ENCODE measurements around the gene C6orf132. TPM values are rescaled to one million over a fixed set of nuclear protein-coding genes. Genes with fewer than 3 reads are reported as not detected.

C6orf132 gene
- total and polyA plus RNA-seq, 2 donors from 2014 or later: 5.6 to 42.7 TPM

DNA sequence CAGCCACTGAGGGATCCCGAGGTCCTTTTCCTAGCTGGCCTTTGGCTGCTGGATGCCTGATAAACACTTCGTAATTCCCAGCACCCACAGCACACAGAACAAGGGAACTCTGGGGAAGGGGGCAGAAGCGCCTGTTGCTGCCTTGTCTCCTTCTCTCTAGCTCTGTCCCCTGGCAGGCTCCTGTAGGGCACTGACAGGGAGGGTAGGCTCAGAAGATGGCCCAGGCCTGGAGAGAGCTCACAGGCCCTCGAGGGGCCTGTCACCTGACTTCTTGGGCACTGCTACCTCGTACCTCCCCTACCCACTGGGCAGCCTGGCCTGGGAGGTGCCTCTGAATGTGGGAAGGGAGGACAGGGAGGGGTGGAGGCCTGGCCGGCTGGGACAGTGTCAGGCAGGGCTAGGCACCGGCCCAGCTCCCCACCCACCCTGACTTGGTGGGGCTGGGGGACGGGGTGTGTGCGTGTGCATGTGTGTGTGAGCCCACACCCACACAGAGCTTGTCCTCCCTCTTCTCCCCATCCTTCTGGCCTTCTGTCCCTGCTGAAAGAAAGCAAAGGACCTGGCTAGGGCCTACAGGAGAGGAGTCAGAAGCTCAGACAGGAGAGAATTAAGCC, 18.1 kb downstream of the C6orf132 start:
- FAIRE-seq (no peak), DNase-seq (no peak)
- Histone ChIP-seq H3K4me3 (ENCODE audit: low read length in 3 of 3) (no peak overlapping the region), H3K4me1 (ENCODE audit: control insufficient read depth in 2 of 3, insufficient read depth in 2 of 3, low read depth in 1 of 3, low read length in 3 of 3) (peaks cover 0 to 4% (median 0%) of the 10 kb centered on the region in 3 donors), H3K9me3 (ENCODE audit: control insufficient read depth in 2 of 3, insufficient read depth in 1 of 3, low read length in 3 of 3) (no peaks in the 10 kb centered on the region), H3K27ac (ENCODE audit: low read depth in 2 of 2, low read length in 2 of 2) (no peak overlapping the region), H3K9ac (ENCODE audit: low read length in 3 of 3) (no peak overlapping the region), H3K36me3 (ENCODE audit: control insufficient read depth in 2 of 3, insufficient read depth in 3 of 3, low read length in 3 of 3) (no peaks in the 10 kb centered on the region), H3K27me3 (ENCODE audit: control insufficient read depth, insufficient read depth, low read length) (no peaks in the 10 kb centered on the region)
- TF ChIP-seq CTCF (IDR thresholded peaks at IDR 0.05; ENCODE audit: borderline replicate concordance, extremely low read depth, insufficient read depth): no peak
- intact Hi-C loops (cut with DNase I): no loop called here

- DNase-seq (no peak), FAIRE-seq (no peak)
- Histone ChIP-seq H3K4me3 (ENCODE audit: low read length in 3 of 3) (no peak overlapping the region), H3K27me3 (ENCODE audit: control insufficient read depth, insufficient read depth, low read length) (no peaks in the 10 kb centered on the region), H3K9me3 (ENCODE audit: control insufficient read depth in 2 of 3, insufficient read depth in 1 of 3, low read length in 3 of 3) (no peaks in the 10 kb centered on the region), H3K36me3 (ENCODE audit: control insufficient read depth in 2 of 3, insufficient read depth in 3 of 3, low read length in 3 of 3) (no peaks in the 10 kb centered on the region), H3K9ac (ENCODE audit: low read length in 3 of 3) (no peak overlapping the region), H3K27ac (ENCODE audit: low read depth in 2 of 2, low read length in 2 of 2) (peak overlapping the region in 1 of 2 donors; percentile 4), H3K4me1 (ENCODE audit: control insufficient read depth in 2 of 3, insufficient read depth in 2 of 3, low read depth in 1 of 3, low read length in 3 of 3) (peaks cover 0 to 4% (median 0%) of the 10 kb centered on the region in 3 donors)
- intact Hi-C loops (cut with DNase I): no loop called here
- TF ChIP-seq CTCF (IDR thresholded peaks at IDR 0.05; ENCODE audit: borderline replicate concordance, extremely low read depth, insufficient read depth): no peak
Measured at GRCh38 chr6:42123379-42124103, 18.9 kb downstream of the C6orf132 start.

GRCh38 chr6:42120895-42121865, 21.2 kb downstream of the C6orf132 start:
- H3K4me3 ChIP-seq (ENCODE audit: low read length in 3 of 3): no peak overlapping the region

More at GRCh38 chr6:42120895-42121865, 21.2 kb downstream of the C6orf132 start:
- Histone ChIP-seq H3K36me3 (ENCODE audit: control insufficient read depth in 2 of 3, insufficient read depth in 3 of 3, low read length in 3 of 3) (no peaks in the 10 kb centered on the region), H3K4me1 (ENCODE audit: control insufficient read depth in 2 of 3, insufficient read depth in 2 of 3, low read depth in 1 of 3, low read length in 3 of 3) (peaks cover 0 to 7% (median 6%) of the 10 kb centered on the region in 3 donors), H3K27me3 (ENCODE audit: control insufficient read depth, insufficient read depth, low read length) (no peaks in the 10 kb centered on the region), H3K27ac (ENCODE audit: low read depth in 2 of 2, low read length in 2 of 2) (peak overlapping the region in 1 of 2 donors; percentile 6), H3K9me3 (ENCODE audit: control insufficient read depth in 2 of 3, insufficient read depth in 1 of 3, low read length in 3 of 3) (no peaks in the 10 kb centered on the region), H3K9ac (ENCODE audit: low read length in 3 of 3) (no peak overlapping the region)
- intact Hi-C loops (cut with DNase I): no loop called here
- no peak for TF ChIP-seq CTCF (IDR thresholded peaks at IDR 0.05; ENCODE audit: borderline replicate concordance, extremely low read depth, insufficient read depth)
- FAIRE-seq (no peak), DNase-seq (peak in 2 of 5 donors; percentile 41 to 92)
